Ascending aorta (tissue), 2 donors: ENCODE results near the gene ACTN4. TPM values are rescaled to one million over a fixed set of nuclear protein-coding genes. Genes with fewer than 3 reads are reported as not detected.
"Not testable (repeated sequence)": the region's sequence is repeated elsewhere in the genome, so short reads cannot be mapped to it uniquely, and the experiment has no call there.

ENCODE experiments used
- DNase-seq, 2 donors: peaks; one replicate each; pipeline ENCODE4 v3.0.0-alpha.2; 2019; ENCODE audit warnings: low spot score in 2 of 2
- H3K27ac ChIP-seq, 2 donors: fragments of 200-600 bp; sonication (generic); one replicate each; pipeline ENCODE4 v1.5.1; 2016 to 2017; ENCODE audit warnings: mild to moderate bottlenecking in 1 of 2
- H3K27me3 ChIP-seq: fragments of 200-600 bp; sonication (generic); one replicate; pipeline ENCODE4 v1.5.1; 2017
- H3K36me3 ChIP-seq, 2 donors: fragments of 200-600 bp; sonication (generic); one replicate each; pipeline ENCODE4 v1.5.1; 2016
- H3K4me1 ChIP-seq, 2 donors: fragments of 200-600 bp; sonication (generic); one replicate each; pipeline ENCODE4 v1.5.1; 2016 to 2017; ENCODE audit warnings: mild to moderate bottlenecking in 1 of 2
- H3K4me3 ChIP-seq, 2 donors: fragments of 200-600 bp; sonication (generic); one replicate each; pipeline ENCODE4 v1.5.1; 2016 to 2017; ENCODE audit warnings: mild to moderate bottlenecking in 1 of 2
- H3K9me3 ChIP-seq, 2 donors: fragments of 200-600 bp; sonication (generic); one replicate each; pipeline ENCODE4 v1.5.1; 2016
- CTCF ChIP-seq, 3 experiments: fragments of 200-600 bp in 2 of 3; fragments of 450-650 bp in 1 of 3; sonication (generic) in 2 of 3; IDR thresholded peaks; one replicate each; pipeline ENCODE4 v1.5.1; 2016 to 2019; ENCODE audit warnings: antibody characterized with exemption in 3 of 3, mild to moderate bottlenecking in 1 of 3, moderate library complexity in 1 of 3
- intact Hi-C: fragments of 100-400 bp; cut with DNase I; formaldehyde crosslinking; loops from one replicate; pipeline ENCODE4 v1.15.1; 2023
- total RNA-seq: library from RNA; depleted of rRNA; stranded (reverse); fragments of >200 nt; gene quantifications from one replicate; pipeline ENCODE4 v1.1.0, GENCODE V29; 2016

ACTN4 gene
- total RNA-seq = 1,036 TPM

GRCh38 chr19:38647368-38647965 lies at the start of gene ACTN4:
Gene ACTN4, plus strand, starts transcription at chr19:38647649. Its CDS starts 97 bp downstream, at chr19:38647746.
- no peaks in the 10 kb centered on the region for H3K27me3 ChIP-seq
- peak within 1 kb of the TSS; percentile 89 to 100 for H3K4me3 ChIP-seq
- peak; percentile 93 to 99 for DNase-seq
- intact Hi-C loops = loop anchor here (1.0 to 2.0 kb wide), 3 partner anchors 29 to 203 kb away; partner anchors contain the start of genes ECH1 and EIF3K
- no peaks in the 10 kb centered on the region for H3K9me3 ChIP-seq
- H3K27ac ChIP-seq = peak within 1 kb of the TSS; percentile 92 to 96
- no peak for TF ChIP-seq CTCF (IDR thresholded peaks at IDR 0.05)
- no peaks in the 10 kb centered on the region for H3K36me3 ChIP-seq
- peaks cover 10 to 22% of the 10 kb centered on the region in 2 donors for H3K4me1 ChIP-seq

GRCh38 chr19:38599722-38600121 lies 47.7 kb upstream of the ACTN4 start:
- intact Hi-C loops = no loop called here
- no peak for DNase-seq

GRCh38 chr19:38602856-38603255 lies 44.6 kb upstream of the ACTN4 start:
- H3K9me3 ChIP-seq, H3K4me3 ChIP-seq, H3K27ac ChIP-seq, intact Hi-C loops, H3K36me3 ChIP-seq, H3K27me3 ChIP-seq, DNase-seq, H3K4me1 ChIP-seq: not testable (repeated sequence)

More at GRCh38 chr19:38599722-38600121, 47.7 kb upstream of the ACTN4 start:
- H3K9me3 ChIP-seq = no peaks in the 10 kb centered on the region
- no peak for TF ChIP-seq CTCF (IDR thresholded peaks at IDR 0.05)
- H3K36me3 ChIP-seq = no peaks in the 10 kb centered on the region
- no peaks in the 10 kb centered on the region for H3K27me3 ChIP-seq
- H3K27ac ChIP-seq = no peak overlapping the region
- H3K4me1 ChIP-seq = no peaks in the 10 kb centered on the region
- H3K4me3 ChIP-seq = no peak overlapping the region

GRCh38 chr19:38606131-38606530 lies 41.3 kb upstream of the ACTN4 start:
- intact Hi-C loops = no loop called here

GRCh38 chr19:38614289-38614688 lies 33.2 kb upstream of the ACTN4 start:
- Histone ChIP-seq H3K9me3 (no peaks in the 10 kb centered on the region), H3K4me1 (no peaks in the 10 kb centered on the region), H3K27me3 (no peaks in the 10 kb centered on the region), H3K36me3 (no peaks in the 10 kb centered on the region), H3K27ac (no peak overlapping the region), H3K4me3 (no peak overlapping the region)
- no peak for TF ChIP-seq CTCF (IDR thresholded peaks at IDR 0.05)
- no peak for DNase-seq
- intact Hi-C loops = no loop called here

More at GRCh38 chr19:38606131-38606530, 41.3 kb upstream of the ACTN4 start:
- no peak overlapping the region for H3K27ac ChIP-seq
- no peaks in the 10 kb centered on the region for H3K4me1 ChIP-seq
- H3K36me3 ChIP-seq = no peaks in the 10 kb centered on the region
- H3K9me3 ChIP-seq = no peaks in the 10 kb centered on the region
- H3K27me3 ChIP-seq = no peaks in the 10 kb centered on the region
- H3K4me3 ChIP-seq = no peak overlapping the region
- no peak for TF ChIP-seq CTCF (IDR thresholded peaks at IDR 0.05)
- no peak for DNase-seq

- Histone ChIP-seq H3K27ac (no peak overlapping the region), H3K9me3 (no peaks in the 10 kb centered on the region), H3K4me1 (peaks cover 6% of the 10 kb centered on the region in 2 donors), H3K36me3 (no peaks in the 10 kb centered on the region), H3K27me3 (no peaks in the 10 kb centered on the region), H3K4me3 (no peak overlapping the region)
- DNase-seq = no peak
- no peak for TF ChIP-seq CTCF (IDR thresholded peaks at IDR 0.05)
- intact Hi-C loops = loop anchor here (5.0 kb wide), 2 partner anchors 73 to 228 kb away; partner anchors contain the start of genes GGN and SPRED3
Observed at GRCh38 chr19:38615007-38615581, 32.4 kb upstream of the ACTN4 start.
